Measurements from ENCODE around the gene FAM118A.
A peak's percentile ranks its signal among the peaks of the same experiment; 100 is the strongest.
"Not testable (repeated sequence)": the region's sequence is repeated elsewhere in the genome, so short reads cannot be mapped to it uniquely, and the experiment has no call there.

Gene FAM118A

GRCh38 chr22:45334068-45334467 is 24.3 kb downstream of the FAM118A start:
- peak; percentile 69 for DNase-seq

- peak; percentile 70 for DNase-seq
Observed at GRCh38 chr22:45334528-45334927, 24.8 kb downstream of the FAM118A start.

- DNase-seq: peak; percentile 14
Observed at GRCh38 chr22:45335021-45335818, 25.5 kb downstream of the FAM118A start.

- DNase-seq: no peak
Observed at GRCh38 chr22:45335854-45336522, 26.3 kb downstream of the FAM118A start.

- DNase-seq: no peak
Observed at GRCh38 chr22:45336971-45337431, 27.3 kb downstream of the FAM118A start.

- DNase-seq: no peak
Observed at GRCh38 chr22:45337536-45337935, 27.8 kb downstream of the FAM118A start.

GRCh38 chr22:45338795-45339194 is 29.1 kb downstream of the FAM118A start:
- no peak for DNase-seq

GRCh38 chr22:45340323-45340722 is 30.6 kb downstream of the FAM118A start:
- no peak for DNase-seq

GRCh38 chr22:45341498-45341897 is 31.8 kb downstream of the FAM118A start:
- DNase-seq: no peak

- DNase-seq: no peak
Observed at GRCh38 chr22:45343143-45343542, 33.4 kb downstream of the FAM118A start.

GRCh38 chr22:45344334-45344733 is 34.6 kb downstream of the FAM118A start:
- DNase-seq: no peak

- DNase-seq: no peak
Observed at GRCh38 chr22:45349916-45350315, 40.2 kb downstream of the FAM118A start.

GRCh38 chr22:45351956-45352355 is 42.2 kb downstream of the FAM118A start:
- no peak for DNase-seq

GRCh38 chr22:45352757-45353156 is 43.0 kb downstream of the FAM118A start:
- not testable (repeated sequence) for DNase-seq

- no peak for DNase-seq
Observed at GRCh38 chr22:45353786-45354185, 44.1 kb downstream of the FAM118A start.

GRCh38 chr22:45357490-45357889 is 47.8 kb downstream of the FAM118A start:
- no peak for DNase-seq

- DNase-seq: no peak
Observed at GRCh38 chr22:45358127-45358526, 48.4 kb downstream of the FAM118A start.

- no peak for DNase-seq
Observed at GRCh38 chr22:45359627-45360026, 49.9 kb downstream of the FAM118A start.

- DNase-seq: no peak
Observed at GRCh38 chr22:45366713-45367112, 57.0 kb downstream of the FAM118A start.

- not testable (repeated sequence) for DNase-seq
Observed at GRCh38 chr22:45373592-45373991, 63.9 kb downstream of the FAM118A start.

- no peak for DNase-seq
Observed at GRCh38 chr22:45376009-45376408, 66.3 kb downstream of the FAM118A start.

GRCh38 chr22:45376703-45377102 is 67.0 kb downstream of the FAM118A start:
- no peak for DNase-seq

GRCh38 chr22:45381348-45381747 is 71.6 kb downstream of the FAM118A start:
- DNase-seq: no peak

- no peak for DNase-seq
Observed at GRCh38 chr22:45389546-45389945, 79.8 kb downstream of the FAM118A start.
